Activated T-cell treated with anti-CD3 and anti-CD28 coated beads, Interleukin-2, amount 50 U/mL, for 24 hours (primary cell): Measurements from ENCODE around the gene COTL1.

ENCODE experiments used
- DNase-seq: peaks from one replicate; pipeline ENCODE4 v3.0.0-alpha.2; 2020
- H3K27ac Mint-ChIP-seq: 2 replicates; pipeline ENCODE4 v1.8.0; 2020; ENCODE audit warnings: mild to moderate bottlenecking, mixed read lengths
- H3K27me3 Mint-ChIP-seq: 2 replicates; pipeline ENCODE4 v1.8.0; 2020; ENCODE audit warnings: mixed read lengths
- H3K36me3 Mint-ChIP-seq: 2 replicates; pipeline ENCODE4 v1.8.0; 2020; ENCODE audit warnings: low read depth, mixed read lengths
- H3K4me1 Mint-ChIP-seq: 2 replicates; pipeline ENCODE4 v1.8.0; 2020; ENCODE audit warnings: low read depth, mixed read lengths
- H3K4me3 Mint-ChIP-seq: 2 replicates; pipeline ENCODE4 v1.8.0; 2020; ENCODE audit warnings: mild to moderate bottlenecking, moderate library complexity, mixed read lengths
- H3K9me3 Mint-ChIP-seq: 2 replicates; pipeline ENCODE4 v1.8.0; 2020; ENCODE audit warnings: mixed read lengths

The COTL1 gene

DNA sequence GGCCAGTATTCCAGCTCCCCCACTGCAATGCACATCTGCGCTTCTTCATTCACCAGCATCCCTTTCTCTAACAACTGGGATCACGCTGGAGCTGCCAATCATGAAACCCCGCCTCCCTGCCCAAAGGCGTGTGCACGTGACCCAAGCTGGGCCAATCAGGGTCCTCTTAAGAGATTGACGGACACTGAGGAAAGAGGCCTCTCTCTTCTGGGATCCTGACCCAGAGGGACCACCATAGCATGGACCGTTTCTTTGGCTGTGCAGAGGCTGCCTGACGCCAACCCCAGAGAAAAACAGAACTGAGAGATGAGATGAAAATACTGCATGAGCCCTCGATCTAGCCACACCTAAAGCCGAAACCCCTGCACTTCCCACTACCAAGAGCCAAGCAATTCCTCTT lies 32.0 kb downstream of the COTL1 start:
- no peak overlapping the region for H3K4me3 Mint-ChIP-seq
- DNase-seq, result no peak
- H3K27ac Mint-ChIP-seq, result peak overlapping the region; percentile 7
- peaks cover 80% of the 10 kb centered on the region for H3K36me3 Mint-ChIP-seq
- H3K27me3 Mint-ChIP-seq, result no peaks in the 10 kb centered on the region
- no peaks in the 10 kb centered on the region for H3K9me3 Mint-ChIP-seq
- H3K4me1 Mint-ChIP-seq, result peaks cover 30% of the 10 kb centered on the region

DNA sequence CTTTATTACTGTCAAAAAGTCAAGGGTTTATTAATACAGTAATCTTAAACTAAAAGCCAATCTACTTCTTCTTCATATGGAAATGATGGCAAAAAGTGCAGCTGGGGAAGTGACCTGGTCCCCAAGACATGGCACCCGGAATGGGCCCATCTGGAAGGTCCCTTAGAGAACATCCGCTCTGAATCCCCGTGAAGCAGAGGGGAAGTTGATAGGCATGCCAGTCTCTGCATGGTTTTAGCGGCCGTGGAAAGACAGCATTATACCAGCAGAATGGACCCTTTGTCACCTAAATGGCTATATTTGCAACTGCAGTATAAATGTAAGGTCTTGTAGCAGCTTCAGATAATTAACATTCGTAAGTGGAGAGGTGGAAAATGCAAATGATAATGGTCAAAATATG lies 32.4 kb downstream of the COTL1 start:
- DNase-seq, result no peak
- H3K4me1 Mint-ChIP-seq, result peaks cover 29% of the 10 kb centered on the region
- H3K27me3 Mint-ChIP-seq, result no peaks in the 10 kb centered on the region
- H3K4me3 Mint-ChIP-seq, result no peak overlapping the region
- no peak overlapping the region for H3K27ac Mint-ChIP-seq
- H3K36me3 Mint-ChIP-seq, result peaks cover 80% of the 10 kb centered on the region
- H3K9me3 Mint-ChIP-seq, result no peaks in the 10 kb centered on the region

DNA sequence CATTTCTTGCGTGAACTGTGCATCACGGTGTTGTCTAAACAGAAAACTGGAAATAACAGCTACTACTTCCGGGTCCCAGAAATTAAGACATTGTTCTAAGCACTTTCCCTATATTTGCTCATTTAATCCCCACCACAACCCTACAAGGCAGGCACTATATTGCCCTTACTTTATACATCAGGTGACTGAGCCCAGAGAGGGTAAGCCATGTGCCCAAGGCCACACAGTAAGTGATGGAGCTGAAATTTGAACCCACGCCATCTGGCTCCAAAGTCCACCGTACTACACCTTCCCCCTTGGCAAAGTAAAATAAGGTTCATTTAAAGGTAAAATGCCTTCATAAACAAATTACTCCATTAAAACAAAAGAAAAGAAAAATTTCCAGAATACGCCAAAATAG lies 33.2 kb downstream of the COTL1 start:
- H3K4me1 Mint-ChIP-seq, result peaks cover 36% of the 10 kb centered on the region

DNA sequence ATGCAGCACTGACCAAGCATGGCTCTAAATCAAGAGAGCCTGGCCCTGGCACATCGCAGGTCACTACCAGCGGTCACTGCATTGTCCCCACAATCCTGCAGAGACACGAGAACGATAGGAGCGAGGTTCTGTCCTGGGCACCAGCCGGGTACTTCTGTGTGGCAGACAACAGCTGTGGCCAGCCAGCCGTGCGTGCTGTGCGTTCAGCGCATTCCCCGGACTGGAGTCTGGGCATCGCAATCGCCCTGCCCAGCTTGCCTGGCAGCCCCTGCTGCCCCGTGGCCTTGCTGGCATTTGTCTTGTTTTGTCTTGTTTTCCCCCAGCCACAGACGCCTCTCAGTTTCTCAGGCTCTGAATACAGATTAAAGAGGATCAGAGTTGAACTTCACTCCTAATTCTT lies 33.9 kb downstream of the COTL1 start:
- no peaks in the 10 kb centered on the region for H3K27me3 Mint-ChIP-seq
- H3K9me3 Mint-ChIP-seq, result no peaks in the 10 kb centered on the region
- no peak overlapping the region for H3K4me3 Mint-ChIP-seq
- H3K4me1 Mint-ChIP-seq, result peaks cover 39% of the 10 kb centered on the region
- H3K36me3 Mint-ChIP-seq, result peaks cover 79% of the 10 kb centered on the region
- DNase-seq, result no peak
- H3K27ac Mint-ChIP-seq, result peak overlapping the region; percentile 77

More for the DNA sequence above, 33.2 kb downstream of the COTL1 start:
- Mint-ChIP-seq H3K27ac (peak overlapping the region; percentile 20), H3K27me3 (no peaks in the 10 kb centered on the region), H3K36me3 (peaks cover 81% of the 10 kb centered on the region), H3K9me3 (no peaks in the 10 kb centered on the region), H3K4me3 (no peak overlapping the region)
- DNase-seq, result no peak

GRCh38 chr16:84582958-84583516 lies 34.8 kb downstream of the COTL1 start:
- Mint-ChIP-seq H3K27me3 (no peaks in the 10 kb centered on the region), H3K9me3 (no peaks in the 10 kb centered on the region), H3K4me1 (peaks cover 49% of the 10 kb centered on the region), H3K27ac (peak overlapping the region; percentile 62), H3K36me3 (peaks cover 79% of the 10 kb centered on the region), H3K4me3 (no peak overlapping the region)
- no peak for DNase-seq

DNA sequence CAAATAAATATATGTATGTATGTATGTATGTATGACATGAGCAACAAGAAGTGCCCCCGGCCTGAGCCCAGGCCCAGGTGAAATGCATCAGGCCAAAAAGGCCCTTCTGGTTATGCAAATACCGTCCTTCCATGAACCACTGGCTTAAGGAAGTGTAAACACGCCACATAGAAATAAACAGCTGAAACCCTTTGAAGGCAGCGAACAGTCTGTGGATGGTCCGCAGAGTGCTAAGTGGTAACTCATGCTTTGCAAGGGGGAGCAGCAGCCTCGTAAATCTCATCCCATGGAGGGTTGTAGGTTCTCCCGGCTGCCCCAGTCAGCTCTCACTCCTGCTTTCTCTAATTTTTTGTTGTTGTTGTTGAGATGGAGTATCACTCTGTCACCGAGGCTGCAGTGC lies 36.7 kb downstream of the COTL1 start:
- peaks cover 60% of the 10 kb centered on the region for H3K4me1 Mint-ChIP-seq

DNA sequence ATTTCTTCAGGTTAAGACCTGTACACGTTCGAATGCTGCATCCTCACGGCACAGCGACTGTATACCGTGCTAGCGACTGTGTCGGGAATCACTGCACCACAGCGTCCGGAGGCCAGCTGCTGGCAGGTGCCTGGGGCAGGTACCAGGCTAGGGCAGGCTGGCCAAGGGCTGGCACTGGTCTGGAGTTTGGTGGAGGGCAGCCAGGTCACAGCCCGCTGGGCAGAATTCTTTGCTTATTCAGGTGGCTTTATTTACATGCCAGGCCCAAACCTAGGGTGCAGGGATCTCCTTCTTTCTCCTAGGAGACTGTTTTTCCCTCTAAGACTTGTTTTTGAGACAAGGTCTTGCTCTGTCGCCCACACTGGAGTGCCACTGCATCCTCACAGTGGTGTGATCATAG lies 37.9 kb downstream of the COTL1 start:
- Mint-ChIP-seq H3K9me3 (no peaks in the 10 kb centered on the region), H3K36me3 (peaks cover 82% of the 10 kb centered on the region), H3K4me1 (peaks cover 61% of the 10 kb centered on the region), H3K27ac (peak overlapping the region; percentile 80), H3K27me3 (no peaks in the 10 kb centered on the region), H3K4me3 (no peak overlapping the region)
- no peak for DNase-seq

More for the DNA sequence above, 36.7 kb downstream of the COTL1 start:
- DNase-seq, result no peak
- H3K9me3 Mint-ChIP-seq, result no peaks in the 10 kb centered on the region
- H3K36me3 Mint-ChIP-seq, result peaks cover 86% of the 10 kb centered on the region
- H3K27ac Mint-ChIP-seq, result peak overlapping the region; percentile 73
- H3K4me3 Mint-ChIP-seq, result no peak overlapping the region
- H3K27me3 Mint-ChIP-seq, result no peaks in the 10 kb centered on the region

DNA sequence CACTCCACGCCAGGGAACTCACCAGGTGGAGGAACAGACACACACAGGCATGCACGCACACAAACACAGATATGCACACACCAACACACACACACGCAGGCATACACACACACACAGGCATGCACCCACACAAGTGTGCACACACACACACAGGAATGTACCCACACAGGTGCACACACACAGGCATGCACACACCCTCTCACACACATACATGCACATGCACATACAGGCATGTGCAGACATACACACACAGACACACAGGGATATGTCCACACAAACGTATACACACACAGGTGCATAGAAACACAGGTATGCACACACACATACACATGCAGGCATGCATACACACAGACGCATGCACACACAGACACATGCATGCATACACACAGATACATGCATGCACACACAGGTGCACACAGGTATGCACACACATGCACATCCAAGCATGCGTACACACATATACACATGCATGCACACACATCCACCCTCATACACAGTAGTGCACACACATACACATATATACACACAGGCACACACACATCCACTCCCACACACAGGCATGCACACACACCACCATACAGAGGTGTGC lies 39.2 kb downstream of the COTL1 start:
- H3K9me3 Mint-ChIP-seq, result no peaks in the 10 kb centered on the region
- H3K36me3 Mint-ChIP-seq, result peaks cover 80% of the 10 kb centered on the region
- H3K4me3 Mint-ChIP-seq, result no peak overlapping the region
- peak overlapping the region; percentile 49 for H3K27ac Mint-ChIP-seq
- no peak for DNase-seq
- peaks cover 58% of the 10 kb centered on the region for H3K4me1 Mint-ChIP-seq
- no peaks in the 10 kb centered on the region for H3K27me3 Mint-ChIP-seq

GRCh38 chr16:84577034-84577803 lies 40.7 kb downstream of the COTL1 start:
- Mint-ChIP-seq H3K27me3 (no peaks in the 10 kb centered on the region), H3K27ac (peak overlapping the region; percentile 88), H3K4me1 (peaks cover 51% of the 10 kb centered on the region), H3K36me3 (peaks cover 84% of the 10 kb centered on the region), H3K9me3 (no peaks in the 10 kb centered on the region), H3K4me3 (no peak overlapping the region)
- DNase-seq, result no peak

DNA sequence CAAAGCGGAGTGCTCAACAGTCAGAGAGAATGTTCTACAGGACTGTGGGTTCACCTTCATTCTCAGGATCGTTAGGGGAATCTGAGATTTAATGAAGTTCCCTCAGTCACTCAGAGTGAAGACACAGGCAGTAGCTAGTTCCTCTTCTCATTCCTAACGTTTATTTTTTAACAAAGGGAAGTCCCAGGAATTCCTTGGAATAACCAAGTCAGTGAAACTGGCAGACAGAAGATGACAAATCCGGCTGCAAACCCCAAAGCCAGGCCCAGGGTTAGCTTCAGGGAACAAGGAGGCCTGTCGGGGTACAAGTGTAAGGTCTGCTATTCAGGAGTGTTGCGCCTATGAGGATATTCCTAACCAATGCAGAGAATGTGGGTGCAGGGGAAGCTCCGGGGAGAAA lies 42.0 kb downstream of the COTL1 start:
- Mint-ChIP-seq H3K9me3 (peaks cover 4% of the 10 kb centered on the region), H3K36me3 (peaks cover 89% of the 10 kb centered on the region), H3K27ac (peak overlapping the region; percentile 88), H3K4me3 (no peak overlapping the region), H3K27me3 (no peaks in the 10 kb centered on the region), H3K4me1 (peaks cover 53% of the 10 kb centered on the region)
- no peak for DNase-seq

DNA sequence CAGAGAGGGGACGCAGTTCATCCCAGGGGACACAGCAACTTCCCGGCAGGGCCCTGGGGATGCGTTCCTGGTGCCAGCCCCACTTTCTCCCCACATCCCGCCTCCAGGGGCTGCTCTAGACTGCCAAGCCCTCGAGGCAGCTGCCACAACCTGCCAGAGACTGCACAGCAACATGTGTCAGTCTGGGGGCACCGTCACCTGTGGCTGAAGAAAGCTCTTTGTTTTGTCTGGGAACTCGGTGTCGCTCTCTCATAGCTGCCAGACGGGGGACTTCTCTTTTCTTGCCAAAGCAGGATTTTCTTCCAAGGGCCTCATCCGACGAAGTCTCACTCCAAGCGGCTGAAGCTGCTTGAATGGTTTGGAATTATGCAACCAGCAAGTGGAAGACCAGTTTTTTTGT lies 43.7 kb downstream of the COTL1 start:
- peak overlapping the region; percentile 53 for H3K27ac Mint-ChIP-seq
- peaks cover 91% of the 10 kb centered on the region for H3K36me3 Mint-ChIP-seq
- H3K4me3 Mint-ChIP-seq, result no peak overlapping the region
- peaks cover 49% of the 10 kb centered on the region for H3K4me1 Mint-ChIP-seq
- H3K27me3 Mint-ChIP-seq, result no peaks in the 10 kb centered on the region
- peaks cover 12% of the 10 kb centered on the region for H3K9me3 Mint-ChIP-seq
- no peak for DNase-seq

GRCh38 chr16:84572096-84572495 lies 45.8 kb downstream of the COTL1 start:
- DNase-seq, result no peak
- Mint-ChIP-seq H3K36me3 (peaks cover 92% of the 10 kb centered on the region), H3K27me3 (no peaks in the 10 kb centered on the region), H3K4me1 (peaks cover 42% of the 10 kb centered on the region), H3K9me3 (peaks cover 12% of the 10 kb centered on the region), H3K4me3 (no peak overlapping the region), H3K27ac (peak overlapping the region; percentile 40)

DNA sequence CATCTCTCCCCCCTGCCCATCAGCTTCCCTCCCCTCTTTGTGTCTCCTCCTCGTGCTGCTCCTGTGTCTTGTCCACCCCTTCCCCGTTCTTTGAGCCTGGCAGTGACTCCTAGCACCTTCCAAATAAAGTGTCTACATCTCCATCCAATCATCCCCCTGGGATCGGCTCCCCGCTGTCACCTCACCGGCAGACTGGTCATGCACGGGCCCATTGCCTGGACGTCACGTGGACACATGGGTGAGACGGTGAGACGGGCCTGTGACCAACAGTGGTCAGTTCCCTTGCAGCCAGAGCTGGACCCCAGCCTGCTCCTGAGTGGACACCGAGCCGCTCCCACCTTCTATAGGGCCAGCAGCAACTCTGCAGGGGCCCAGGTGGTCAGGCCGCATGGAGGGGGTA lies 46.4 kb downstream of the COTL1 start:
- peaks cover 38% of the 10 kb centered on the region for H3K4me1 Mint-ChIP-seq
- peak overlapping the region; percentile 68 for H3K27ac Mint-ChIP-seq
- no peaks in the 10 kb centered on the region for H3K27me3 Mint-ChIP-seq
- DNase-seq, result no peak
- no peak overlapping the region for H3K4me3 Mint-ChIP-seq
- H3K36me3 Mint-ChIP-seq, result peaks cover 92% of the 10 kb centered on the region
- H3K9me3 Mint-ChIP-seq, result peaks cover 12% of the 10 kb centered on the region

DNA sequence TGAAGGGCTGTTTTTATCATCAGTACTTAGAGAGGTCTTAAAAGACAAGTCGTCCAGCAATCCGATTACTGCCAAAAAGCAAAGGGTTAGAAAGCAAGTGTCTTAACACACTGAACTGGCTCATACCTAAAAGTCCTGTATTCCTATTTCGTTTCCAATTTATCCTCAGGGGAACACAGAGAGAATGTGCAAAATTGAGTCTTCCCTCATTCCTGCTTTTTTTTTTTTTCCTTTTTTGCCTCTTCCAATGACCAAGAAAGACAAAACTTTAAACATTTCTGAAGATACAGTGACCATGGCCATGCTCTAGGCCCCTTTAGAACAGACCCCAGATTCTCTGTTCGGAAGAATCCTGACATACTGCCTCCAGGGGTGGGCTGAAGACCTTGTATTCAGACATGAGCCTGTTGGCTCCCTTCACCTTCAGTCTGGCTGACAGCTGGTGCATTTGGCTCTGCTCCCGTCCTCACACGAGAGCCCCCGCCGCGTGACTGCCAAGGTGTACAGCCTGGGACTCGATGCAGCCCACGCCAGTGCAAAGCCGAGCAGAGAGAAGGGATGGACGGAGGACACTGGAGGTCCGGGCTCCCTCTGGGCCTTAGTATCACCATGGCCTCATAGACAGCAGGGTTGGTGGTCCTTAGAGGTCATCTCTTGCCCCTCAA lies 47.0 kb downstream of the COTL1 start:
- H3K4me3 Mint-ChIP-seq, result no peak overlapping the region
- H3K27me3 Mint-ChIP-seq, result no peaks in the 10 kb centered on the region
- no peak for DNase-seq
- peaks cover 32% of the 10 kb centered on the region for H3K4me1 Mint-ChIP-seq
- peaks cover 12% of the 10 kb centered on the region for H3K9me3 Mint-ChIP-seq
- H3K36me3 Mint-ChIP-seq, result peaks cover 92% of the 10 kb centered on the region
- H3K27ac Mint-ChIP-seq, result no peak overlapping the region
